Measurements from ENCODE around the gene RHOD. TPM values are rescaled to one million over a fixed set of nuclear protein-coding genes. Genes with fewer than 3 reads are reported as not detected.

Gene RHOD
- total and polyA plus RNA-seq, 4 experiments from 2014 or later: 0.58 to 0.79 TPM; not detected in 2

- peaks cover 35% of the 10 kb centered on the region for H3K4me1 ChIP-seq (ENCODE audit: insufficient read depth, low read length)
- CTCF ChIA-PET (ENCODE audit: partially characterized antibody): interaction anchor here (1.0 to 1.4 kb wide), 2 partner anchors 37 to 120 kb away, joined by 3 to 6 read pairs; no protein-coding TSS in a partner anchor
- intact Hi-C loops (cut with micrococcal nuclease): loop anchor here (1.0 to 5.0 kb wide), 4 partner anchors 38 to 162 kb away; partner anchors contain the start of gene PC
These were observed 63.1 kb downstream of the RHOD start for GRCh38 chr11:67119585-67120391.

GRCh38 chr11:67120456-67120855 is 63.8 kb downstream of the RHOD start:
- POLR2A ChIA-PET (ENCODE audit: partially characterized antibody): no interaction called here
- peaks cover 0 to 28% of the 10 kb centered on the region in 2 donors for H3K36me3 Mint-ChIP-seq

More at GRCh38 chr11:67119585-67120391, 63.1 kb downstream of the RHOD start:
- peak in 4 of 5 donors; percentile 23 to 49 (median 28) for DNase-seq
- Histone ChIP-seq H3K27me3 (ENCODE audit: insufficient read depth, low read length) (no peaks in the 10 kb centered on the region), H3K4me3 (ENCODE audit: low read length in 2 of 2) (peak overlapping the region; percentile 60 to 97), H3K36me3 (ENCODE audit: insufficient read depth, low read length) (no peaks in the 10 kb centered on the region), H3K9me3 (ENCODE audit: control insufficient read depth in 1 of 2, low read length in 2 of 2) (no peaks in the 10 kb centered on the region), H3K27ac (ENCODE audit: low read depth, low read length) (peak overlapping the region; percentile 63)
- H3K9me3 Mint-ChIP-seq: no peaks in the 10 kb centered on the region
- H3K27ac Mint-ChIP-seq: peak overlapping the region; percentile 88 to 98 (median 96)
- H3K4me1 Mint-ChIP-seq: peaks cover 13 to 40% (median 27%) of the 10 kb centered on the region in 4 donors
- no peaks in the 10 kb centered on the region for H3K27me3 Mint-ChIP-seq
- peaks cover 0 to 26% of the 10 kb centered on the region in 2 donors for H3K36me3 Mint-ChIP-seq
- H3K4me3 Mint-ChIP-seq: peak overlapping the region; percentile 94 to 99 (median 97)
- POLR2A ChIA-PET (ENCODE audit: partially characterized antibody): interaction anchor here (0.6 to 2.7 kb wide), 13 partner anchors 8 to 1986 kb away, joined by 3 to 22 read pairs (median 3); partner anchors contain the start of genes PC, POLD4 and SYVN1

GRCh38 chr11:67120881-67121710 is 64.4 kb downstream of the RHOD start:
- peak overlapping the region; percentile 63 for H3K27ac ChIP-seq (ENCODE audit: low read depth, low read length)
- ChIA-PET CTCF (ENCODE audit: partially characterized antibody) (no interaction called here), POLR2A (ENCODE audit: partially characterized antibody) (no interaction called here)
- no peaks in the 10 kb centered on the region for H3K9me3 ChIP-seq (ENCODE audit: control insufficient read depth in 1 of 2, low read length in 2 of 2)
- no peaks in the 10 kb centered on the region for H3K27me3 ChIP-seq (ENCODE audit: insufficient read depth, low read length)
- H3K27ac Mint-ChIP-seq: peak overlapping the region; percentile 88 to 98 (median 96)
- peak overlapping the region; percentile 94 to 99 (median 97) for H3K4me3 Mint-ChIP-seq
- peaks cover 0 to 28% of the 10 kb centered on the region in 2 donors for H3K36me3 Mint-ChIP-seq
- peak overlapping the region; percentile 60 to 97 for H3K4me3 ChIP-seq (ENCODE audit: low read length in 2 of 2)
- DNase-seq: peak in 2 of 5 donors; percentile 3 to 10
- H3K36me3 ChIP-seq (ENCODE audit: insufficient read depth, low read length): peaks cover 4% of the 10 kb centered on the region
- intact Hi-C loops (cut with micrococcal nuclease): no loop called here
- H3K27me3 Mint-ChIP-seq: no peaks in the 10 kb centered on the region
- H3K4me1 Mint-ChIP-seq: peaks cover 15 to 40% (median 29%) of the 10 kb centered on the region in 4 donors
- H3K4me1 ChIP-seq (ENCODE audit: insufficient read depth, low read length): peaks cover 39% of the 10 kb centered on the region
- no peaks in the 10 kb centered on the region for H3K9me3 Mint-ChIP-seq

More at GRCh38 chr11:67120456-67120855, 63.8 kb downstream of the RHOD start:
- H3K27me3 ChIP-seq (ENCODE audit: insufficient read depth, low read length): no peaks in the 10 kb centered on the region
- H3K9me3 Mint-ChIP-seq: no peaks in the 10 kb centered on the region
- H3K4me3 Mint-ChIP-seq: peak overlapping the region; percentile 94 to 99 (median 97)
- intact Hi-C loops (cut with micrococcal nuclease): no loop called here
- no peaks in the 10 kb centered on the region for H3K9me3 ChIP-seq (ENCODE audit: control insufficient read depth in 1 of 2, low read length in 2 of 2)
- CTCF ChIA-PET (ENCODE audit: partially characterized antibody): no interaction called here
- DNase-seq: no peak
- H3K27ac ChIP-seq (ENCODE audit: low read depth, low read length): peak overlapping the region; percentile 63
- no peaks in the 10 kb centered on the region for H3K27me3 Mint-ChIP-seq
- peaks cover 39% of the 10 kb centered on the region for H3K4me1 ChIP-seq (ENCODE audit: insufficient read depth, low read length)
- peaks cover 15 to 40% (median 29%) of the 10 kb centered on the region in 4 donors for H3K4me1 Mint-ChIP-seq
- peak overlapping the region; percentile 88 to 98 (median 96) for H3K27ac Mint-ChIP-seq
- H3K4me3 ChIP-seq (ENCODE audit: low read length in 2 of 2): peak overlapping the region; percentile 60 to 97
- H3K36me3 ChIP-seq (ENCODE audit: insufficient read depth, low read length): peaks cover 4% of the 10 kb centered on the region

Small RNA genes within 50 kb of the gene (microRNA-seq; reads per million reads assigned to microRNA genes)
- not detected for gene MIR6860 (ENCODE audit: borderline microRNAs expressed, borderline number of aligned reads, borderline replicate concordance)

Other genes starting within 250 kb of the RHOD start
- 10 to 100 TPM; 30.0 to 34.5 TPM for gene RCE1, start 213.4 kb upstream of the RHOD start, total RNA-seq
- gene RCE1, start 213.4 kb upstream of the RHOD start, polyA plus RNA-seq: 10 to 100 TPM; 23.3 to 31.3 TPM
- gene LRFN4, start 199.8 kb upstream of the RHOD start, total RNA-seq: 1 to 10 TPM; 5.1 to 5.3 TPM
- 1 to 10 TPM in 1 of 2 donors, under 1 TPM in 1; 0.42 to 2.9 TPM for gene LRFN4, start 199.8 kb upstream of the RHOD start, polyA plus RNA-seq
- 1 to 10 TPM; 7.6 to 7.7 TPM for gene PC, start 98.5 kb upstream of the RHOD start, total RNA-seq
- gene PC, start 98.5 kb upstream of the RHOD start, polyA plus RNA-seq: 1 to 10 TPM; 2.9 to 3.2 TPM
- gene C11orf86, start 81.5 kb upstream of the RHOD start, total RNA-seq: not detected
- gene C11orf86, start 81.5 kb upstream of the RHOD start, polyA plus RNA-seq: not detected
- not detected for gene SYT12, start 33.7 kb upstream of the RHOD start, total RNA-seq
- not detected for gene SYT12, start 33.7 kb upstream of the RHOD start, polyA plus RNA-seq
- 100 to 1,000 TPM; 193 to 200 TPM for gene KDM2A, start 62.4 kb downstream of the RHOD start, total RNA-seq
- 10 to 100 TPM; 14.0 to 17.3 TPM for gene KDM2A, start 62.4 kb downstream of the RHOD start, polyA plus RNA-seq
- 100 to 1,000 TPM; 299 to 310 TPM for gene GRK2, start 209.6 kb downstream of the RHOD start, total RNA-seq
- gene GRK2, start 209.6 kb downstream of the RHOD start, polyA plus RNA-seq: 10 to 100 TPM; 12.8 to 63.7 TPM
- 100 to 1,000 TPM; 244 to 247 TPM for gene ANKRD13D, start 232.5 kb downstream of the RHOD start, total RNA-seq
- 10 to 100 TPM; 12.0 to 31.3 TPM for gene ANKRD13D, start 232.5 kb downstream of the RHOD start, polyA plus RNA-seq
- 10 to 100 TPM; 22.5 to 26.3 TPM for gene SSH3, start 246.7 kb downstream of the RHOD start, total RNA-seq
- gene SSH3, start 246.7 kb downstream of the RHOD start, polyA plus RNA-seq: 1 to 10 TPM in 1 of 2 donors, under 1 TPM in 1; 0.79 to 6.5 TPM

Measured in CD4-positive, alpha-beta memory T cell (primary cell).